ENCODE measurements around the gene LRRC10.

- no peak for TF ChIP-seq TAF1 (IDR thresholded peaks at IDR 0.05; ENCODE audit: borderline replicate concordance, insufficient read depth, low read length)
- no peak for TF ChIP-seq POLR2AphosphoS5 (IDR thresholded peaks at IDR 0.05; ENCODE audit: low read depth, low read length)
- TF ChIP-seq REST (IDR thresholded peaks at IDR 0.05; ENCODE audit: insufficient read depth in 1 of 2, low read depth in 2 of 2, low read length in 2 of 2): no peak
- no peak for TF ChIP-seq SIN3A (IDR thresholded peaks at IDR 0.05; ENCODE audit: borderline replicate concordance, insufficient read depth, low read length)
Observed at GRCh38 chr12:69579029-69579428, 31.7 kb downstream of the LRRC10 start.
